Kidney capillary endothelial cell (primary cell): ENCODE data around the gene TMEM62.
"Not testable (repeated sequence)": the region's sequence is repeated elsewhere in the genome, so short reads cannot be mapped to it uniquely, and the experiment has no call there.

Experiments
- DNase-seq: peaks from one replicate; pipeline ENCODE4 v3.0.0-alpha.2; 2018; ENCODE audit warnings: low spot score

TMEM62 gene

DNA sequence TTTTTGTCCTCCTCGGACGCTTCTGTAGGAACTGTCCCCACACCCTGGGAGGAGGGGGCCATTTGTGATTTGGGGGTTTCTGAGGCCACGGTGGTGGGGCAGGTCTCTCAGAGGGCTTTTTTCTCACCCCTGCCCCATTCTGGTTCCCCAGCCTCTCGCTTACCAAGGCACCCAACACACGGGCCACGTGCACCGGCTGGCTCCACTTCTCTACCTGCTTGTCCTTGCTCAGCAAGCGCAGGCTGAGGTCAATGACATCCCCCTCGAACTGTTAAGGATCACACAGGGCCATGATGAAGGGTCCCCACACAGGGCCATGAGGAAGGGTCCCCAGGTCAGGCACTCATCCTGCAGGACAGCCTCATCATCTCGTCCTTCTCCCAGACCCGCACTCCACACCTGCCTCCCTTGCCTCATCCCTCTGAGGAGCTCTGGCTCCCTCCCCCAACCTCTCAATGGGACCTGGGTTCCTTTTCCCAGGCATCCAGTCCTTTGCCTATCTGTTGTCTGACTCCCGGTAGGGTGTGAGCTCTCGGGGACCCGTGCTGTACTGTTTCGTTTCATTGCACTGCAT, 76.9 kb downstream of the TMEM62 start:
- no peak for DNase-seq

DNA sequence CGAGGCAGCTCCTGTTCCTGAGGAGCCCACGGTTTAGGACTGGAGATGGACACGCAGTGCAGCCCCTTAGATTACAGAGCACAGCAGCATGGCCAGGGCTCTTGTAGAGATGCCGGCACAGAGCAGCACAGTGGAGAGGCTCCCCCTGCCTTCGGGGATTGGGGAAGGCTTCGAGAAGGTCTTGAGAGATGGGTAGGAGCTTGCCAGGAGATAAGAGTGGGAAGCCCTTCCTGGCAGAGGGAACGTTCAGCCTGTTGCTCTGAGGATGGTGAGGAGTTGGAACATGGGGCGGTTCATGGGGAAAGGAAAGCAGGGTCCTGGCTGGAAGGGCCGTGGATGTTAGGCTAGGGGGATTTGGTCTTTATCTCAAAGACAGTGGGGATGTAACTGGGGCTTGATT, 77.4 kb downstream of the TMEM62 start:
- no peak for DNase-seq

DNA sequence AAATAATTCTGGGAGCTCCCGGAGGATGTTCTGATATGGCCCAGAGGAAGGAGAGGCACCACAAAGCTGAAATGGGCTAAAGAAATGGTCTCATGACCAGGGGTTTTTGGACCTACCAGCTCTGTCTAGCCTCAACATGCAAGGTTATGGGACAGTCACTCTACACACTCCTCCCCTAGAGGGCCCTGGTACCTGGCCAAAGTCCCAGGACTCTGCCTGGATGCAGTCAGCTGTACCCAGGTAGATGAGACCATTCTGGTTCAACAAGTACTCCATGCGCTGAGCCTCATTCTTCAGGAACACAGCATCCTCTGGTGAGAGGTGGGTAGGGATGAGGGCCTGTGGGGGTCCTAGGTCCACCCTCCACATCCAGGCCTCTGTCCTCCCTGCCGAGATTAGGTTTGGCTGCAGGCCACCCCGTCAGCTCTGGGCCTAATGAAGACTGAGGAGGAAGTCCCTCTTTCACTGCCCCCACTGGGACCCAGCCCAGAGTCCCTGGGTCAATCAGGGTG, 77.9 kb downstream of the TMEM62 start:
- no peak for DNase-seq

DNA sequence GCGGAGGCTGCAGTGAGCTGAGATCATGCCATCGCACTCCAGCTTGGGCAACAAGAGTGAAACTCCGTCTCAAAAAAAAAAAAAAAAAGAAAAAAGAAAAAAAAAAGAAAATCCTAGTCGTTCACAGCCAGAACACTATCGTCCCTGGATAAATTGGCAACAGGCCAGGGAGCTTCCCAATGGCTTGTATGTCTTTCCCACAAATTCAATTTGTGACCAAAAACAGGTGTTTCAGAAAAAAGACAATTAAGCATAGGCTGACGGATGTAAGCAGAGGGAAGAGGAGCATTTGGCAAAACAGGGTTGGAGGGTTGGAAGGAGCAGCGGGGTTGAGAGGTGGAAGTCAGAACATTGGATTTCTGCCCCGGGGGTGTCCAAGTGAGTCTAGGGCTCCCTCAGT, 78.9 kb downstream of the TMEM62 start:
- DNase-seq = no peak

DNA sequence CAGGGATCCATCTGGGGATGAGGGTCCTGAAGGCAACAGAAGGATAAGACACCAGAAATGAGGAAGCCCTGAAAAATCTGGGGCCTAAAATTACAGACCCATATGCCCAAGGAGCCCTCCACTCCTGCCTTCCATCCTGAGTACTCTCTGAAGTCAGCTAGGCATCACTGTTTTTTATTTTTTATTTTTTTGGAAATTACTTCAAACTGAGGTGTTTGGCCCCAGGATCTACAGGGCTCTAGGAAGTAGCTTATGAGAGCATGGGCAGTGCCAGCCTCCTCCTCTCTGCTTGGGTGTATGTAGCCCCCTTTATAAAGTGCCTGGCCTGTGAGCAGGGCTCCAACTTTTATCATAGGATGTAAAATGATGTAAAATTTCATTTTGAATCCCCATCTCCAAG, 79.6 kb downstream of the TMEM62 start:
- DNase-seq = no peak

DNA sequence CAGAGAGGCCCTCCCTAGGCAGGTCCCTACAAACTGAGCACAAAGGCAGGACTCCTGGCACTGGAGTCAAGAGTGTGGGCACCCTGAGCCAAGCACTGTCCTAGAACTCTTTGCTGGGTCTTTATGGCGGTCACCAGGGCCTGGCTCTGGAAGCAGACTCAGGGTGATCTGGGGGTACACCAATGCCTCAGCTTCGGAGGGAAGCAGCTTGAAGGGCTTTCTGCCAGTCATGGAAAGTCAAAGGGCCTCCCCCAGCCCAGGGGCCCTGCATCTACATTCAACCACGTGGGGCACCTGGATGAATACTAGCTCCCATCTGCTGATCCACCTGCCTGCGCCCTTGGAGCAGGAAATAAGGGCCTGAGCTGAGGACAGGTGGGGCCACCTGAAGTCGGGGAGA, 80.1 kb downstream of the TMEM62 start:
- DNase-seq = no peak

DNA sequence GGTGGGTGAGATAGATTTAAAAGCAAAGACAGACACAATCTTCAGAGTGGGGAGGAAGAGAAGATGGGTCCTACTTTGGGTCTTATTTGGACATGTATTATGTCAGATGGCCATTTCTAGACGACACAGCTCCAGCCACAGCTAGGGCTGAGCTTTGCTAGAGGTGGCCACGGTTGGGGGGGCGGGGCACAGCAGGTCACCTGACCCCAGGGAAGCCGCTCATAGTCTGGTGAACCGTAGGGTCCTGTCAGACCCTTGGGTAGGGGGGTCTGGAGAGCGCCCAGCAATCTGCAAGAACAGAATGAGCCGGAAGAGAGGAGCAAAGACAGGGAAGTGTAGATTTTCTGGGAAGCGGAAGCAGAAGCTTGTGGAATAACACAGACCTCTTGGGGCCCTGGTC, 80.8 kb downstream of the TMEM62 start:
- DNase-seq = no peak

DNA sequence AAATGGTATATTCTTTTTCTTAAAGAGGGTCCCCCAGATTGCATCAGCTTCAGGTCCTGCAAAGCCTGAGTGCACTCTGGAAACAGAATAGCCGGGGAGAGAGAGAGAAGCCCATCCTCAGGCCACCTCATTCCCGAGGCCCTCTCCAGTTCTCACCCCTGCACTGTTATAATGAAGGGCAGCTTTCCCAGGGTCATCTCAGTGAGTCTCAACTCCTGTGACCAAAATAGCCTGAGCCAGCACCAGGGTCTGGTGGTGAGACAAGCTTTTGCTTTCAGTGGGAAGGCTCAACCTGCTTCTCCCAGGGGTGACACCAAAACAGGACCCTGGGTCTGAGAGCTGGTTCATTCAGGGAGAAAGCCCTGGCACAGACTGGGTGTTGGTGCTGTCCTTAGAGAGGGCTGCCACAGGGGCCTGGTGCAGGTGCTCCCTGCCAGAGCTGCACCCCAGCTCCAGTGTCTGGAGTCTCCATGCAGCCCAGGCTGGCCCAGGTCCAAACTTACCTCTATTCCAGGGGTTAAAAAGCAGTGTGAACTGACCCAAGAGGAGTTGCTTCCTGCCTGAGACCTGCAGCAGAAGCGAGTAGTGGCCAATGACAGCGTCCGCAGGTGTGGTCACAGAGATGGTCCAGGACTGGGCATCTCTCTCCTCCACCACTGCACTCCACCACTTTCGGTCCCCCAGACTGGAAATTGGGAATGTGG, 81.4 kb downstream of the TMEM62 start:
- no peak for DNase-seq

DNA sequence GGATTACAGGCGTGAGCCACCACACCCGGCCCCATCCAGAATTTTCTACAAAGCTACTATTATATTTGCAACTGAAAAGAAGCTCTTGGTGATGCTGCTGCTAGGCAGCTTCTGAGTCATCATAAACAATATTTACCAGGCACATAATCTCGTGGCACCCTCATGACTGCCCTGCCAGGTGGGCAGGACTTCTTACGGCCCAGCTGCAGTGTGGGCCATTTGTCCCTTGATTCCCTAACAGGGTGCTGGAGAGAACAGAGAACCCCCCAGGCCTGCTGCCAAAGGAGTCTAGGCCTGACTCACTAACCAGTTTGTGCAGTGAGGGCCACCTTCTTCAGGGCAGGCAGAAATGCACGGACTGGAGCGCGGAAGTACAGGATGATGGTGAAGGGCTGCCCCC, 82.6 kb downstream of the TMEM62 start:
- DNase-seq = no peak

DNA sequence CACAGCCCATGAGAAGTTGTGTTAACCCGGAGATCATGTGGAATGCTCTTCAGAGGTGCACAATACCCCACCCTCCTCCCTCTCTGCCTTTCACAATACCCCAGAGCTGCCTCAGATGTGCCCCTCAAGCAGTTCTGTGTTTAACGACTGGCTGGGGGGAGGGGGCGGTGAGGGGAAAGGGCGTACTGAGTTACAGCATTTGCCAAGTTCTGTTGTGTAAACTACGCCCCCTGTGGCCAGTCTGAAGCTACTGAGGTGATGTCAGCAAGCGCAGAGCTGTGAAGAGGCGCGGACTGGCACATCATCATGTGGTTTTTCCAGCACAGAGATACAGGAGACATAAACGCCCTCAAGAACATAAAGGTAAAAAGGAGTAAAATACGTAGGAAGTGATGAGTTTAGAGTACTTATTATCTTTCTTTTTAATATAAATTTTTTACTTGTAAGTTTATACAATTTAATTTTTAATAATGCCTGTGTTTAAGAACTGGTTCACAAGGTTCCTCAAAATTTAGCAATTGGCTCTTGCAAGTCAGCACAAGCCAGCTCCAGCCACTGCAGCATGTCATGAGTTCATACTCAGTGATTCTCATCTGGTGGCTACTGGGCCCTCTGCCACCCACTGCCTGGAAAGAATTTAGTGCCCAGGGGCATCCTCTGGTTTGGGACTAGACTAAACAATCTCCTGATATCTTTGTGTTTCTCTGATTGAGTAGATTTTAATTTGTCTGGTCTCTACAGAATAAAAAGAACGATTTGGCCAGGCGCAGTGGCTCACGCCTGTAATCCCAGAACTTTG, 85.7 kb downstream of the TMEM62 start:
- no peak for DNase-seq

DNA sequence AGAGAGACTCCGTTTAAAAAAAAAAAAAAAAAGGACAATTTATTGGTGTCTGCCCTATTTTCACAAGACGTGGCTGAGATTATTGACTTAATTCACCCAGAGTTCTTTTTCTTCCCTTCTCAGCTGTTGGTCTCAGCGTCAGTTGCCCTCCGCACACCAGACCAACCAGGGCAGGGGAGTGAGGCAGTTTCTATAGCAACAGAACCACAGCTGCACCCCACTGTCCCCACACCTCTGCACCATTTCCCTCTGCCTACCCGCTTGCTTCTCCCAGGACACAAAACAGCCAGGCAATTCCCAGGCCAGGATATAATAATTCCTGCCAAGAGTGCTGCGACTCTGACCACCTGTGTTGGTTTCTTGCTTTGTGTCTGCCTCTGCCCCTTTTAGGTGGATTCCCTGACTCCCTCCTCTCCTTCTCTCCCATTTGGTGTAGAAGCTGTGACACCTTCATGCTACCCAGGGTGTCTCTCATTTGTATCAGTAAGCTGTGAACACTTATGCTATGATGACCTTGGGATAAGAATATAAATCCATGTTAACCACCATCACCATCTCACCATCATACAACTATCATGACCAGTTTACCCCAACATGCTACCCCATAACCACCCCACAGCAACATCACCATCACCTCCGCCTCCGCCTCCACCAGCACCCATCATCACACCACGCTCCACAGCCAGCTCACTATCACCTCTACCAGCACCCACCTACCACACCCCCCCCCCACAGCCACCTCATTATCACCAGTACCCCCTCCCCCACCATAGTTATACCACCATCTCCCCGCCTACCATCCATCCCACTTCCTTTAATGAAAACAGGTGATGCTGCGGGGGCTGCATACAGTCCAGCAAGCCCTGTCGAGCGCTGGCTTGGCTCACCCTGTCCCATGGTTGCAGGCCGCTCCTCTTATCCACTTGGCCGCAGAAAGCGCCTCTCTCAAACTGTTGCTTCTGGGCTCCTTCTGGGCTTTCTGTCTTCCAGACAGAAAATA, 86.8 kb downstream of the TMEM62 start:
- no peak for DNase-seq

DNA sequence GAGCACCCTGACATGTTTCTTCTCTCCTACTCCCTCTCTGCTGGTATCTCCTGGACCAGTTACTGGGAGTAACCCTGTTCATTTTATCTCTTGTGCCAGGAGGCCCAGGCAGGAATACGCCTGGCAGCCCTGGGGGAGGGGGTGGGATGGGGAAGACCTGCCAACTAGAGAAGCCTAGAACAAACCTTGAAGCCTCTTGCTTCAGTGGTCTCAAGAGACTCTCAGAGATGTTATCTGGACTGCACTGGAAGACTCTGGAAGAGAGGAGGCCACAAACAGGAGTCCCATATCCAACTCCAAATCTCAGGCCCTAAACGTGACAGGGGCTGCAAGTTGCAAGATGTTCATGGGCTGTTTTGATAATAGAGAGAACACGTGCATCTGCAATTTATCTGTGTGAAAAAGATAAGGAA, 87.6 kb downstream of the TMEM62 start, which contains the start of gene EPB42:
Gene EPB42 (minus strand): TSS at position 28 of the 413 bp plus-strand sequence. CDS start 193 bp downstream, outside the sequence.
- no peak for DNase-seq

DNA sequence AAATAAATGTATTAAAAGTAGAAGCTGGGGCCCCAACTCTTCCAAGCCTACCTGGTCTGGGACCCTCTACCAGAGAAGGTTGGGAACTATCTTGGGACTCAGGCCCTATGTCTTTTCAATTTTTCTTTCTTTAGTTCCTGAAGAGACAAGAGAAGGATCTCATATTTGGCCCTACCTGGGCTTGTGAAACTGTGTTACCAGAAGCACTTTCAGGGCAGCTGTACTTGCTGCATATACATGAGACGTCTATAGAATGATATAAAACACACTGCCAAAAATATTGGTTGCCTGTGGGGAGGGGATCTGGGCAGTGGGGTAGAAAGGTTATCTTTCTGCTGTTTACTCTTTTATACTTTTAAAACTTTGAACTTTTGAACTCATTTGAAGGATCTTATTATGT, 88.0 kb downstream of the TMEM62 start:
- no peak for DNase-seq

DNA sequence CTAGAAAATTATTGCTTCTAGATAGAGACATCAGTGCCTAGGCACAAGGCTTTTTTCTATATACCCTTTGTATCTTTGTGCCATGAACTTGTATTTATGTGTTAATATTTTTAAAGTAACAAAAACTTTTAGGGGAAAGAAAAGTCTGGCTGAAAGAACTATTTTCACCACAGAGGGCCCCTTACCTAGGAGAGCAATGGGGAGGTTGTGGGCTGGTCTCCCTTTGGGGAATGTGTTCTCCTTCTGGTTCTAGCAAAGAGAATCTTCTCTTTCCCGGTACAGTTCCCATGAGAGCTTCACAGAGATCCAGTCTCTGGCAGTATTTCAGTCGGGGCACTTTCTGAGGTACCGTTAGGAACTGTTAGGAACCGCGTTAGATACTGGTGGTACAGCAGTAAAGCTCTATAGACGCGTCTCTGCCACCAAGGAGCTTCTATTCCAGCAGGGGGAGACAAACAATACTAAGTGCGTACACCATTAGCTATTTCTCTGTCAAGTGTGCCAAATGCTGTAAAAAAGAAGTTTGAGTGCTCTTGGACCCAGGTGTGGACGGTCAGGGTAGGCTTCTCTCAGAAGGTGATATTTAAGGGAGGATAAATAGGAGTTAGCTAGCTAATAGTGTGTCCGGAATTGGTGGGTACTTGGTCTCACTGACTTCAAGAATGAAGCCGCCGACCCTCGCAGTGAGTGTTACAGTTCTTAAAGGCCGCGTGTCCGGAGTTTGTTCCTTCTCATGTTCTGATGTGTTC, 92.0 kb downstream of the TMEM62 start:
- DNase-seq = peak; percentile 51

DNA sequence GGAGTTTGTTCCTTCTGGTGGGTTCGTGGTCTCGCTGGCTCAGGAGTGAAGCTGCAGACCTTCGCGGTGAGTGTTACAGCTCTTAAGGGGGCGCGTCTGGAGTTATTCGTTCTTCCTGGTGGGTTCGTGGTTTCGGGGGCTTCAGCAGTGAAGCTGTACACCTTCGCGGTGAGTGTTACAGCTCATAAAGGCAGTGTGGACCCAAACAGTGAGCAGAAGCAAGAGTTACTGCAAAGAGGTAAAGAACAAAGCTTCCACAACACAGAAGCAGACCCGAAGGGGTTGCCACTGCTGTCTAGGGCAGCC, 92.5 kb downstream of the TMEM62 start:
- not testable (repeated sequence) for DNase-seq

DNA sequence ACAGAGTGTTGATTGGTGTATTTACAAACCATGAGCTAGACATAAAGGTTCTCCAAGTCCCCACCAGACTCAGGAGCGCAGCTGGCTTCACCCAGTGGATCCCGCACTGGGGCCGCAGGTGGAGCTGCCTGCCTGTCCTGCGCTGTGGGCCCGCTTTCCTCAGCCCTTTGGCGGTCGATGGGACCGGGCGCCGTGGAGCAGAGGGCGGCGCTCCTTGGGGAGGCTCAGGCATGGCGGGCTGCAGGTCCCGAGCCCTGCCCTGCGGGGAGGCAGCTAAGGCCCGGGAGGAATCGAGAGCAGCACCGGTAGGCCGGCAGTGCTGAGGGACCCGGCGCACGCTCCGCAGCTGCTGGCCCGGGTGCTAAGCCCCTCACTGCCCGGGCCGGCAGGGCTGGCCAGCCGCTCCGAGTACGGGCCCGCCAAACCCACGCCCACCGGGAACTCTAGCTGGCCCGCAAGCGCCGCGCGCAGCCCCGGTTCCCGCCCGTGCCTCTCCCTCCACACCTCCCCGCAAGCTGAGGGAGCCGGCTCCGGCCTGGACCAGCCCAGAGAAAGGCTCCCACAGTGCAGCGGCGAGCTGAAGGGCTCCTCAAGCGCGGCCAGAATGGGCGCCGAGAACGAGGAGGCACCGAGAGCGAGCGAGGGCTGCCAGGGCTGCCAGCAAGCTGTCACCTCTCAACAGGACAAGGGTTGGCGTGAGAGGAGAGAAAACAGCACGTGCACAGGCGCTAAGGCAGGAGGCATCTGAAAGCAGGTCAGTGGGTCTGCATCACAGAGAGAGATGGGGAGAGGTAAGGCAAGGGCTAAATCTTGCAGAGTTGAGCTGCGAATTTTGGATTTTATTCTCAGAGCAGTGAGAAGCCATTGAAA, 93.3 kb downstream of the TMEM62 start:
- no peak for DNase-seq

DNA sequence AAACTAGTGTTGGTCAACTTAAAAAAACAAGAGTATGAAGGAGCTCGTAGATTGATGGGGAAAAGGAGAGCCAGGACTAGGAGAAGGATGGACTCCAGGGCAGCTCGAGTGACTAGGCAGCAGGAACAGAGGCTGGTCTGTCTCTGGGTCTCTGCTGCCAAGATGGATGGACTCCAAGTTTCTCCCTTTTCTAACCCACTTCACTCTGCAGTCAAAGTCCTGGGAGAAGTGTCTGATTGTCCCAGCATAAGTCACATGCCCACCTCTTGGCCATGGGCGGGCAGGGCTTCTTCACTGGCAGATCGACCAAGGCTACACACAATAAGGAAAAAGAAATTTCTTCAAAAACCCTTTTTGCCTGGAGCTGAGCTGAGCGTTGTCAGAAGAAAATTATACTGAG, 96.6 kb downstream of the TMEM62 start:
- DNase-seq = no peak

DNA sequence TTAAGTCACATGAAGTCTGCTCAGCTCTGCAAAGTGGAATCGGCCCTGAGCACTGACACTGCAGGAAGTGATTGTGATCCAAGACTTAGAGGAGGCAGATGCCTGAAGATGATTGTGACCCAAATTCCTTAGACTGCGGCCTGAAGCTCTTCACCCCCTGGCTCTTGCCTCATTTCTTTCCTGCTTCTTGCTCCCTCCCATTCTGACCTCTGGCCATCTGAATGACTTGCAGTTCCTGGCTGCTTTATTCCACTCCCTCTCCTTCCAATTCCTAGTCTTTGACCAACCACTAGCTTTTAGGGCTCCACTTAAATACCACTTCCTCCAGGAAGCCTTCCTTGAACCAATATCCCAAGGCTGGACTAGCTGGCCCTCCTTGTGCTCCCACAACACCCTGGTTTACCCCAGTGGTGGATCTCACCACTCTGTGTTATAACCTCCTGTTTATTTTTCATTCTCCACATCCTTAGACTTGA, 97.3 kb downstream of the TMEM62 start:
- no peak for DNase-seq

DNA sequence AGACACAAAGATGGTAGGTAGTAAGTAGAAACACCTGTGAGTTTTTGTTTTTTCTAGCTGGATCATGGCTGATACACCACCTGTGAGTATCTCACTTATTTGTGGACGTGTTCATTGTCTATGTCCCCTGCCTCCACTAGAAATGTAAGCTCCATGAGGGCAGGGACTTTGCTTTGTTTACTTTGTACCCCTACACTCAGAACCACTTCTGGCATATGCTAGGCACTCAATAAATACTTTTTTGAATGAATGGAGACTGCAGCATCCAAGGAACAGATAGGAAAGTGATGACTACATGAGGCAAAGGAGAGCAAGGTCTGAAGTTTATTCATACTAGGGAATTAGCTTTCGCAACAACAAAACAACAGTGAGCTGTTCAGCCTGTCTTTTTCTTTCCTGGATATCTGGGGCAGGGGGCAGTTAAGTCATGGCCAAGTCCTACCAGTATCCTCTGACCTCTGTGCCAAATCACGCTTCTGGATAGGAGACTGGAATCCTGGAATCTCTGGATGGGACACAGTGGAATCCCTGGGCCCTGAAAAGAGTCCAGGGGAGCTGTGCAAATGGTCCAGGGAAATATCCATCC, 99.0 kb downstream of the TMEM62 start:
- DNase-seq = no peak
